Activated effector memory CD4-positive, alpha-beta T cell treated with anti-CD3 and anti-CD28 coated beads, Interleukin-2, amount 50 U/mL, for 16 hours (primary cell): ENCODE data around the gene CEACAM20.
"Not testable (repeated sequence)": the region's sequence is repeated elsewhere in the genome, so short reads cannot be mapped to it uniquely, and the experiment has no call there.

Source experiments
- DNase-seq: peaks from one replicate; pipeline ENCODE4 v3.0.0-alpha.2; 2020

CEACAM20 gene

GRCh38 chr19:44529536-44529935 lies at the start of gene CEACAM20:
Gene CEACAM20 (minus strand): TSS chr19:44529675. CDS start chr19:44529509, 166 bp downstream.
- no peak for DNase-seq

- DNase-seq: no peak
These were observed 48.0 kb upstream of the CEACAM20 start for GRCh38 chr19:44577566-44577874.

GRCh38 chr19:44576843-44577565 lies 47.5 kb upstream of the CEACAM20 start:
- no peak for DNase-seq

- no peak for DNase-seq
These were observed 45.7 kb upstream of the CEACAM20 start for GRCh38 chr19:44575116-44575700.

GRCh38 chr19:44574186-44574950 lies 44.9 kb upstream of the CEACAM20 start:
- DNase-seq: no peak

- DNase-seq: no peak
These were observed 44.2 kb upstream of the CEACAM20 start for GRCh38 chr19:44573627-44574026.

GRCh38 chr19:44573183-44573582 lies 43.7 kb upstream of the CEACAM20 start:
- no peak for DNase-seq

GRCh38 chr19:44572581-44572900 lies 43.1 kb upstream of the CEACAM20 start:
- no peak for DNase-seq

GRCh38 chr19:44571830-44572580 lies 42.5 kb upstream of the CEACAM20 start:
- DNase-seq: no peak

- peak; percentile 64 for DNase-seq
These were observed 41.7 kb upstream of the CEACAM20 start for GRCh38 chr19:44570984-44571684.

- DNase-seq: no peak
These were observed 41.1 kb upstream of the CEACAM20 start for GRCh38 chr19:44570603-44570983.

- DNase-seq: no peak
These were observed 38.3 kb upstream of the CEACAM20 start for GRCh38 chr19:44567745-44568144.

- no peak for DNase-seq
These were observed 37.5 kb upstream of the CEACAM20 start for GRCh38 chr19:44566984-44567383.

- not testable (repeated sequence) for DNase-seq
These were observed 33.7 kb upstream of the CEACAM20 start for GRCh38 chr19:44563086-44563655.

GRCh38 chr19:44557933-44558332 lies 28.5 kb upstream of the CEACAM20 start:
- DNase-seq: no peak

- no peak for DNase-seq
These were observed 25.3 kb upstream of the CEACAM20 start for GRCh38 chr19:44554641-44555246.

- no peak for DNase-seq
These were observed 24.1 kb upstream of the CEACAM20 start for GRCh38 chr19:44553478-44554171.

GRCh38 chr19:44552324-44552723 lies 22.8 kb upstream of the CEACAM20 start:
- DNase-seq: peak; percentile 64

- DNase-seq: no peak
These were observed 22.4 kb upstream of the CEACAM20 start for GRCh38 chr19:44551850-44552249.

- DNase-seq: not testable (repeated sequence)
These were observed 21.5 kb upstream of the CEACAM20 start for GRCh38 chr19:44550976-44551375.

- no peak for DNase-seq
These were observed 20.0 kb upstream of the CEACAM20 start for GRCh38 chr19:44549507-44549906.
